IMR-90 (cell line): ENCODE data around the gene DHRSX. TPM values are rescaled to one million over a fixed set of nuclear protein-coding genes. Genes with fewer than 3 reads are reported as not detected.

ENCODE experiments used
- ATAC-seq: fragments of 200-7000 bp; cut with Tn5 transposase; 2 replicates; pipeline ENCODE4 v1.9.1; 2020; ENCODE audit warnings: low read depth, mild to moderate bottlenecking, moderate library complexity
- BruUV-seq: library from RNA; stranded (reverse); fragments of 400-500 nt; replicated peaks from 2 replicates; lab custom pipeline; 2021; lab: Mats Ljungman, UMichigan
- CTCF ChIA-PET: fragments of 300-600 bp; formaldehyde crosslinking; extraction: SDS; loops from one replicate; lab custom pipeline; 2021; ENCODE audit warnings: antibody characterized with exemption; lab: Yijun Ruan, JAX
- POLR2A ChIA-PET: fragments of 300-600 bp; sonication (Branson Sonifier 250); formaldehyde crosslinking; loops from one replicate; lab custom pipeline; 2022; ENCODE audit warnings: antibody characterized with exemption; ENCODE audit not compliant: unreplicated experiment; lab: Charles Lee
- DNase-seq: peaks from one replicate; pipeline ENCODE4 v3.0.0; 2013
- H2AFZ ChIP-seq: replicated peaks from 2 replicates; pipeline ENCODE3; 2013; ENCODE audit warnings: low read length, mild to moderate bottlenecking; ENCODE audit not compliant: poor library complexity
- H2AK5ac ChIP-seq: 2 replicates; pipeline ENCODE4 v1.6.1; 2013; ENCODE audit warnings: low read depth, low read length, inconsistent platforms
- H2AK9ac ChIP-seq: replicated peaks from 2 replicates; pipeline ENCODE3; 2013; ENCODE audit warnings: mild to moderate bottlenecking, low read depth, low read length, moderate library complexity; ENCODE audit not compliant: poor library complexity
- H2BK120ac ChIP-seq: 2 replicates; pipeline ENCODE4 v1.6.1; 2013; ENCODE audit warnings: low read depth, low read length, inconsistent platforms
- H2BK15ac ChIP-seq: 3 replicates; pipeline ENCODE4 v1.6.1; 2013; ENCODE audit warnings: low read depth, low read length, inconsistent platforms
- H2BK20ac ChIP-seq: 2 replicates; pipeline ENCODE4 v1.6.1; 2013; ENCODE audit warnings: low read depth, mild to moderate bottlenecking, inconsistent platforms, low read length, moderate library complexity
- H2BK5ac ChIP-seq: 2 replicates; pipeline ENCODE4 v1.6.1; 2013; ENCODE audit warnings: mild to moderate bottlenecking, low read depth, low read length, inconsistent platforms; ENCODE audit not compliant: poor library complexity, severe bottlenecking
- H3K14ac ChIP-seq: replicated peaks from 2 replicates; pipeline ENCODE4 v1.6.1; 2013; ENCODE audit warnings: low read depth, low read length, inconsistent platforms
- H3K18ac ChIP-seq: 2 replicates; pipeline ENCODE4 v1.6.1; 2013; ENCODE audit warnings: low read depth, low read length, control low read depth
- H3K23ac ChIP-seq: 2 replicates; pipeline ENCODE4 v1.6.1; 2013; ENCODE audit warnings: low read depth, low read length, inconsistent platforms
- H3K27ac ChIP-seq: 2 replicates; pipeline ENCODE4 v1.5.1; 2013; ENCODE audit warnings: mild to moderate bottlenecking, control low read depth, low read length; ENCODE audit not compliant: insufficient read depth
- H3K27me3 ChIP-seq: 2 replicates; pipeline ENCODE4 v1.6.1; 2013; ENCODE audit warnings: low read length; ENCODE audit not compliant: control insufficient read depth, insufficient read depth
- H3K36me3 ChIP-seq: 2 replicates; pipeline ENCODE4 v1.6.1; 2013; ENCODE audit warnings: low read length, mixed read lengths; ENCODE audit not compliant: control insufficient read depth, insufficient read depth
- H3K4ac ChIP-seq: 2 replicates; pipeline ENCODE4 v1.6.1; 2013; ENCODE audit warnings: low read depth, low read length, inconsistent platforms
- H3K4me1 ChIP-seq: 2 replicates; pipeline ENCODE4 v1.6.1; 2013; ENCODE audit warnings: low read length, mixed read lengths; ENCODE audit not compliant: control insufficient read depth, insufficient read depth
- H3K4me2 ChIP-seq: 2 replicates; pipeline ENCODE4 v1.6.1; 2013; ENCODE audit warnings: low read depth, mild to moderate bottlenecking, control low read depth, low read length, moderate library complexity
- H3K4me3 ChIP-seq: 2 replicates; pipeline ENCODE4 v1.5.1; 2013; ENCODE audit warnings: low read depth, mild to moderate bottlenecking, control low read depth, low read length, moderate library complexity; ENCODE audit not compliant: insufficient read depth
- H3K56ac ChIP-seq: 2 replicates; pipeline ENCODE4 v1.6.1; 2013; ENCODE audit warnings: low read length, inconsistent platforms; ENCODE audit not compliant: insufficient read depth; ENCODE audit errors: extremely low read depth
- H3K79me1 ChIP-seq, 2 experiments: 2 replicates each; pipeline ENCODE4 v1.6.1; 2013; ENCODE audit warnings: low read length in 2 of 2, inconsistent platforms in 1 of 2, low read depth in 1 of 2
- H3K9ac ChIP-seq: 2 replicates; pipeline ENCODE4 v1.6.1; 2013; ENCODE audit warnings: low read depth, low read length, control low read depth
- H3K9me1 ChIP-seq: 2 replicates; pipeline ENCODE4 v1.6.1; 2013; ENCODE audit warnings: low read length, inconsistent platforms; ENCODE audit not compliant: insufficient read depth
- H3K9me3 ChIP-seq: 2 replicates; pipeline ENCODE4 v1.6.1; 2013; ENCODE audit warnings: low read length; ENCODE audit not compliant: control insufficient read depth, insufficient read depth
- H4K20me1 ChIP-seq: 2 replicates; pipeline ENCODE4 v1.6.1; 2013; ENCODE audit warnings: low read length, inconsistent platforms; ENCODE audit not compliant: insufficient read depth
- H4K5ac ChIP-seq: 2 replicates; pipeline ENCODE4 v1.6.1; 2013; ENCODE audit warnings: mild to moderate bottlenecking, low read depth, low read length, control low read depth
- H4K8ac ChIP-seq, 2 experiments: 2 replicates each; pipeline ENCODE4 v1.6.1; 2013; ENCODE audit warnings: low read depth in 2 of 2, low read length in 2 of 2, control low read depth in 1 of 2, inconsistent platforms in 1 of 2
- H4K91ac ChIP-seq: 2 replicates; pipeline ENCODE4 v1.6.1; 2013; ENCODE audit warnings: low read depth, low read length, inconsistent platforms; ENCODE audit not compliant: insufficient read depth
- FOS ChIP-seq: fragments of 150-350 bp; IDR thresholded peaks from 2 replicates; pipeline ENCODE4 v1.6.1; 2016; ENCODE audit warnings: low read depth, low read length
- MAZ ChIP-seq: IDR thresholded peaks from 2 replicates; pipeline ENCODE4 v1.6.1; 2012; ENCODE audit warnings: low read depth, mild to moderate bottlenecking, low read length, improper control_type of control experiment, moderate library complexity, borderline replicate concordance
- MXI1 ChIP-seq: IDR thresholded peaks from 2 replicates; pipeline ENCODE4 v1.6.1; 2012; ENCODE audit warnings: low read depth, mild to moderate bottlenecking, low read length, moderate library complexity, borderline replicate concordance
- WGBS, 2 experiments: methylation state at CpG; one replicate each; pipeline versions ENCODE4 v1.1.5 to v1.1.7; 2013; ENCODE audit warnings: missing lambda C conversion rate in 2 of 2; ENCODE audit not compliant: insufficient read length in 1 of 2; ENCODE audit errors: extremely low coverage in 2 of 2; 5-methylcytosine and 5-hydroxymethylcytosine counted together
- dilution Hi-C: fragments of 300-500 bp; cut with HindIII; formaldehyde crosslinking; loops from one replicate; pipeline ENCODE4 v1.14.3; 2018; ENCODE audit warnings: low sequenced_read_pairs; ENCODE audit not compliant: unreplicated experiment
- in situ Hi-C: fragments of 300-500 bp; cut with MboI; formaldehyde crosslinking; loops from 3 replicates; pipeline ENCODE4 v1.14.3; 2019; ENCODE audit warnings: low sequenced_read_pairs, inconsistent platforms, mixed read lengths
- intact Hi-C: fragments of 100-400 bp; cut with micrococcal nuclease; formaldehyde crosslinking; loops from 2 replicates; pipeline ENCODE4 v1.10.0; 2022
- polyA plus RNA-seq, 3 experiments: library from polyadenylated mRNA; depleted of rRNA; stranded (reverse); fragments of >200 nt; gene quantifications; 2 replicates each; pipeline ENCODE4 v1.2.3, GENCODE V29; 2012; ENCODE audit warnings: low replicate concordance in 1 of 3
- total RNA-seq: library from RNA; depleted of rRNA; stranded (reverse); fragments of >200 nt; gene quantifications from 2 replicates; pipeline ENCODE4 v1.2.3, GENCODE V29; 2012
- TF ChIP-seq, protein P1 (sequence below): fragments of 150-350 bp; IDR thresholded peaks from 2 replicates; pipeline ENCODE4 v1.6.1; 2017; ENCODE audit warnings: mild to moderate bottlenecking, antibody characterized with exemption, low read length, low read depth

Gene DHRSX
- total and polyA plus RNA-seq, 2 of the 4 experiments (the other 2 are of a cell fraction) = 26.2 to 38.0 TPM

DNA sequence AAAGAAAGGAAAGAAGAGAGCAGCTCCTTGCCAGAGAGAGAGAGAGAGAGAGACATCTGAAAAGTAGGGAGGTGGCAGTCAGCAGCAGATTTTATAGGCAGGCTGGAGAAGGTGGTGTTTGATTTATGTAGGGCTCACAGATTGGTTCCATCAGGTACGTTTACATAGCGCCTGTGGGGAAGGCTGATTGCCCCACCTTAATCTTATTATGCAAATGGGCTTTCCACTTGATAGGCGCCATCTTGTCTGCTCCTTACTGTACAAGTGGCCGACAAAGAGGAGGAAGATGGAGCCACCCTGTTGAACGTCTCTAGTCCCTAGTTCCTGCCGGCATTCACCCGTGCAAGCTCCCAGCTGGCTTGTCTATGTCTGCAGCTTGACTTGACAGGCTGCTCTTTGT is 49.1 kb upstream of the DHRSX start:
- peaks cover 4% of the 10 kb centered on the region; the same call in 1 of the 2 replicates for H3K27me3 ChIP-seq
- no peaks in the 10 kb centered on the region for H4K20me1 ChIP-seq
- H3K4ac ChIP-seq = no peak overlapping the region
- dilution Hi-C loops (no loop called here), in situ Hi-C loops (no loop called here), intact Hi-C loops (no loop called here)
- H3K23ac ChIP-seq = no peak overlapping the region
- H2AK9ac ChIP-seq = no peak overlapping the region
- H3K4me2 ChIP-seq = no peak overlapping the region
- H4K5ac ChIP-seq = no peak overlapping the region
- no peaks in the 10 kb centered on the region; the same call in 1 of the 2 replicates for H3K9me3 ChIP-seq
- H3K27ac ChIP-seq = no peak overlapping the region
- H2AFZ ChIP-seq = no peak overlapping the region
- no CpG with 5 or more reads among the region's 7 CpGs for whole genome bisulfite sequencing, 2 experiments
- ChIA-PET POLR2A (no interaction called here), CTCF (no interaction called here)
- no peak overlapping the region for H2AK5ac ChIP-seq
- DNase-seq (no peak), ATAC-seq (no peak)
- H2BK120ac ChIP-seq = no peak overlapping the region
- no peak overlapping the region for H2BK5ac ChIP-seq
- TF ChIP-seq MAZ (no peak), MXI1 (no peak), FOS (no peak)
- TF ChIP-seq, protein P1, sequence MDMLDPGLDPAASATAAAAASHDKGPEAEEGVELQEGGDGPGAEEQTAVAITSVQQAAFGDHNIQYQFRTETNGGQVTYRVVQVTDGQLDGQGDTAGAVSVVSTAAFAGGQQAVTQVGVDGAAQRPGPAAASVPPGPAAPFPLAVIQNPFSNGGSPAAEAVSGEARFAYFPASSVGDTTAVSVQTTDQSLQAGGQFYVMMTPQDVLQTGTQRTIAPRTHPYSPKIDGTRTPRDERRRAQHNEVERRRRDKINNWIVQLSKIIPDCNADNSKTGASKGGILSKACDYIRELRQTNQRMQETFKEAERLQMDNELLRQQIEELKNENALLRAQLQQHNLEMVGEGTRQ = no peak
- no peak overlapping the region for H4K91ac ChIP-seq
- BruUV-seq = no TSS peak
- no peak overlapping the region for H3K14ac ChIP-seq
- H3K4me3 ChIP-seq = no peak overlapping the region
- no peak overlapping the region for H3K56ac ChIP-seq
- no peak overlapping the region for H2BK20ac ChIP-seq
- H2BK15ac ChIP-seq = no peak overlapping the region
- H4K8ac ChIP-seq = no peak overlapping the region
- no peaks in the 10 kb centered on the region for H3K79me1 ChIP-seq
- no peak overlapping the region for H3K18ac ChIP-seq
- no peaks in the 10 kb centered on the region for H3K9me1 ChIP-seq
- H3K9ac ChIP-seq = no peak overlapping the region
- H3K4me1 ChIP-seq = no peaks in the 10 kb centered on the region
- no peaks in the 10 kb centered on the region for H3K36me3 ChIP-seq
